ENCODE measurements around the gene RTN4R. TPM values are rescaled to one million over a fixed set of nuclear protein-coding genes. Genes with fewer than 3 reads are reported as not detected.

The RTN4R gene
- total RNA-seq, 1 experiment from 2014 or later, result 12.2 TPM

- no peaks in the 10 kb centered on the region for H3K36me3 ChIP-seq (ENCODE audit: low read depth, low read length)
- no TSS peak for BruUV-seq (replicated peaks)
- ATAC-seq (no peak), DNase-seq (no peak)
- H3K9me3 ChIP-seq (ENCODE audit: low read length), result no peaks in the 10 kb centered on the region
- no peaks in the 10 kb centered on the region for H3K4me1 ChIP-seq (ENCODE audit: insufficient read depth, low read length)
- no peaks in the 10 kb centered on the region for H3K79me2 ChIP-seq (ENCODE audit: low read length)
- no peak overlapping the region for H3K4me3 ChIP-seq (ENCODE audit: low read length)
- H3K27me3 ChIP-seq (ENCODE audit: low read length), result no peaks in the 10 kb centered on the region
- intact Hi-C loops (cut with micrococcal nuclease), result no loop called here
- no peaks in the 10 kb centered on the region for H4K20me1 ChIP-seq (ENCODE audit: low read length)
- H3K27ac ChIP-seq (ENCODE audit: low read length), result no peak overlapping the region
- no peak overlapping the region for H3K4me2 ChIP-seq (ENCODE audit: low read length)
- no peak overlapping the region for H2AFZ ChIP-seq (ENCODE audit: low read length)
- POLR2A ChIA-PET (ENCODE audit: unreplicated experiment), result no interaction called here
- H3K9ac ChIP-seq (ENCODE audit: low read length), result no peak overlapping the region
- H3K9me2 ChIP-seq (replicated peaks; ENCODE audit: low read length), result no peaks in the 10 kb centered on the region
- H3F3A ChIP-seq (ENCODE audit: low read length, unreplicated experiment), result no peaks in the 10 kb centered on the region
- TF ChIP-seq, protein P1, sequence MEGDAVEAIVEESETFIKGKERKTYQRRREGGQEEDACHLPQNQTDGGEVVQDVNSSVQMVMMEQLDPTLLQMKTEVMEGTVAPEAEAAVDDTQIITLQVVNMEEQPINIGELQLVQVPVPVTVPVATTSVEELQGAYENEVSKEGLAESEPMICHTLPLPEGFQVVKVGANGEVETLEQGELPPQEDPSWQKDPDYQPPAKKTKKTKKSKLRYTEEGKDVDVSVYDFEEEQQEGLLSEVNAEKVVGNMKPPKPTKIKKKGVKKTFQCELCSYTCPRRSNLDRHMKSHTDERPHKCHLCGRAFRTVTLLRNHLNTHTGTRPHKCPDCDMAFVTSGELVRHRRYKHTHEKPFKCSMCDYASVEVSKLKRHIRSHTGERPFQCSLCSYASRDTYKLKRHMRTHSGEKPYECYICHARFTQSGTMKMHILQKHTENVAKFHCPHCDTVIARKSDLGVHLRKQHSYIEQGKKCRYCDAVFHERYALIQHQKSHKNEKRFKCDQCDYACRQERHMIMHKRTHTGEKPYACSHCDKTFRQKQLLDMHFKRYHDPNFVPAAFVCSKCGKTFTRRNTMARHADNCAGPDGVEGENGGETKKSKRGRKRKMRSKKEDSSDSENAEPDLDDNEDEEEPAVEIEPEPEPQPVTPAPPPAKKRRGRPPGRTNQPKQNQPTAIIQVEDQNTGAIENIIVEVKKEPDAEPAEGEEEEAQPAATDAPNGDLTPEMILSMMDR (conservative IDR thresholded peaks at IDR 0.05; ENCODE audit: low read depth, low read length), result no peak
- TF ChIP-seq EZH2phosphoT487 (IDR thresholded peaks at IDR 0.05; ENCODE audit: borderline replicate concordance, low read length) (no peak), EZH2 (IDR thresholded peaks at IDR 0.05; ENCODE audit: low read length, unreplicated experiment) (no peak)
- CTCF ChIA-PET, result no interaction called here
These were observed 6.1 kb downstream of the RTN4R start for GRCh38 chr22:20261848-20262581.

- H3K9me3 ChIP-seq (ENCODE audit: low read length), result no peaks in the 10 kb centered on the region
- DNase-seq, result no peak
- H3K79me2 ChIP-seq (ENCODE audit: low read length), result no peaks in the 10 kb centered on the region
- no TSS peak for BruUV-seq (replicated peaks)
- H3K9ac ChIP-seq (ENCODE audit: low read length), result no peak overlapping the region
- no peaks in the 10 kb centered on the region for H3F3A ChIP-seq (ENCODE audit: low read length, unreplicated experiment)
- H3K27me3 ChIP-seq (ENCODE audit: low read length), result no peaks in the 10 kb centered on the region
- intact Hi-C loops (cut with micrococcal nuclease), result no loop called here
- no peaks in the 10 kb centered on the region for H3K4me1 ChIP-seq (ENCODE audit: insufficient read depth, low read length)
- no peak for ATAC-seq
- POLR2A ChIA-PET (ENCODE audit: unreplicated experiment), result no interaction called here
- H4K20me1 ChIP-seq (ENCODE audit: low read length), result no peaks in the 10 kb centered on the region
- TF ChIP-seq, protein P1 (conservative IDR thresholded peaks at IDR 0.05; ENCODE audit: low read depth, low read length), result no peak
- TF ChIP-seq EZH2 (IDR thresholded peaks at IDR 0.05; ENCODE audit: low read length, unreplicated experiment) (no peak), EZH2phosphoT487 (IDR thresholded peaks at IDR 0.05; ENCODE audit: borderline replicate concordance, low read length) (no peak)
- no peak overlapping the region for H3K4me2 ChIP-seq (ENCODE audit: low read length)
- no peaks in the 10 kb centered on the region for H3K9me2 ChIP-seq (replicated peaks; ENCODE audit: low read length)
- H3K27ac ChIP-seq (ENCODE audit: low read length), result no peak overlapping the region
- no peak overlapping the region for H3K4me3 ChIP-seq (ENCODE audit: low read length)
- no peaks in the 10 kb centered on the region for H3K36me3 ChIP-seq (ENCODE audit: low read depth, low read length)
- H2AFZ ChIP-seq (ENCODE audit: low read length), result no peak overlapping the region
- CTCF ChIA-PET, result no interaction called here
These were observed 7.9 kb downstream of the RTN4R start for GRCh38 chr22:20260071-20260765.

GRCh38 chr22:20259327-20259688 lies 8.8 kb downstream of the RTN4R start:
- no peaks in the 10 kb centered on the region for H3K9me2 ChIP-seq (replicated peaks; ENCODE audit: low read length)
- H3K36me3 ChIP-seq (ENCODE audit: low read depth, low read length), result no peaks in the 10 kb centered on the region
- H3F3A ChIP-seq (ENCODE audit: low read length, unreplicated experiment), result no peaks in the 10 kb centered on the region
- H3K4me3 ChIP-seq (ENCODE audit: low read length), result no peak overlapping the region
- no peaks in the 10 kb centered on the region for H3K79me2 ChIP-seq (ENCODE audit: low read length)
- ChIA-PET POLR2A (ENCODE audit: unreplicated experiment) (no interaction called here), CTCF (no interaction called here)
- BruUV-seq (replicated peaks), result no TSS peak
- no peaks in the 10 kb centered on the region for H3K9me3 ChIP-seq (ENCODE audit: low read length)
- H3K27me3 ChIP-seq (ENCODE audit: low read length), result no peaks in the 10 kb centered on the region
- intact Hi-C loops (cut with micrococcal nuclease), result no loop called here
- no peak overlapping the region for H2AFZ ChIP-seq (ENCODE audit: low read length)
- no peak overlapping the region for H3K4me2 ChIP-seq (ENCODE audit: low read length)
- ATAC-seq, result no peak
- DNase-seq, result no peak
- no peaks in the 10 kb centered on the region for H4K20me1 ChIP-seq (ENCODE audit: low read length)
- no peak overlapping the region for H3K27ac ChIP-seq (ENCODE audit: low read length)
- H3K9ac ChIP-seq (ENCODE audit: low read length), result no peak overlapping the region
- H3K4me1 ChIP-seq (ENCODE audit: insufficient read depth, low read length), result no peaks in the 10 kb centered on the region
- TF ChIP-seq EZH2phosphoT487 (IDR thresholded peaks at IDR 0.05; ENCODE audit: borderline replicate concordance, low read length) (no peak), EZH2 (IDR thresholded peaks at IDR 0.05; ENCODE audit: low read length, unreplicated experiment) (no peak)
- TF ChIP-seq, protein P1 (conservative IDR thresholded peaks at IDR 0.05; ENCODE audit: low read depth, low read length), result no peak

Measured in PC-3 (cell line).